Activated CD4-positive, alpha-beta T cell treated with anti-CD3 and anti-CD28 coated beads for 24 hours (primary cell): Measurements from ENCODE around the gene RPL35.
A peak's percentile ranks its signal among the peaks of the same experiment; 100 is the strongest.

Experiments
- DNase-seq, 2 donors: peaks; one replicate each; pipeline ENCODE4 v3.0.0-alpha.2; 2020; ENCODE audit warnings: low read depth in 2 of 2

The RPL35 gene

DNA sequence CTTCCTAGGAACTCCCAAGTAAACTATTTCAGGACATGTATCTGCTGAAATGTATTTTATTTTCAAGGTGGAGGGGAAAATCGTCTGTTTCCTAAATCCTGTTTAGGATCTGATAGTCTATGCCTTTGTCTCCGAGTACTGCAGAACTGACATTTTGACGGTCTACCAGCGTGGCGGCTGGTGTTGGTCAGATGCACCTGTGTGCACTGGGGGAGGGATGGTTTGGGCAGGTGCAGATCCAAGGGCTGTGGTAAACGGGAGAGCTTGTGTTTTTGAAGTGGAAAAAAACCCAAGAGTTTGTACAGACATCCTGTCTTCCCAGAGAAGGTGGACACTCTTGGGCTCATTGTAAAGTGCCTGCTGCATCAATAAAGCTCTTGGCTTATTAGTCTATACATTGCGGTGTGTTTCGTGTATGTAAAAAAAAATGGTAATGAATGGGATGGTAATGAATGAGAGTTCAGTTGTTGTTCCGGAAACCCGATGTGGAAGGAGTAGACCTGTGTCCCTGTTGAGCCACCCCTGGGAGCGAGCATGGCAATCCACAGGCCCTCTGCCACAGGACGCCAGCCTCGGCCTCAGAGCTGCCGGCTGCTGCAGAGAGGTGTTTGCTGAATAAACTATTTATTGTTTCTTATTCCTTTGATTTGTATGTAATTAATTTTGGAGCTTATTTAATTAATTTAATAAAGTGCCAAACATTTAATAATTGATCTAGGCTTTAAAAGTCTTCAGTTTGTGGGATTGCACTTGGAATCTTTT is 15.4 kb upstream of the RPL35 start:
- DNase-seq, result no peak

DNA sequence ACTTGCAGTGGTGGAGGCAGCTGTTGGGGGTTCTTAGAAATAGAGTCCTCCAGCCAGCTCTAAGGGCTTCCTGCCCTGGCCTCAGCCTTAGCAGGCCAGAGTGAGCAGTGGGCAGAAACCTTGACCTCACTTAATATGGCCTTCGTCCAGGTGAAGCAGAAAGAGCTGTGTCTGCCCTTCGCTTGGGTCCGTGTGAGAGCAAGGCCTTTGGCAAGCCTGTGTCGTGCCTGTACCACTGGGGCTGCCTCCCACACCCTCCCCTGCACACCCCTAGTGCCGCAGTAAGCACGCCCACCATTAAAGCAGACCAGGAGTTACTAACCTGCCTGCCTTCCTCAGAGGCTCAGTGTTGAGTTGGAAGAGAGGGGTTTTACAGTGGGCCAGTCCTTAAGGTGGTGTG is 13.7 kb upstream of the RPL35 start:
- DNase-seq, result no peak

DNA sequence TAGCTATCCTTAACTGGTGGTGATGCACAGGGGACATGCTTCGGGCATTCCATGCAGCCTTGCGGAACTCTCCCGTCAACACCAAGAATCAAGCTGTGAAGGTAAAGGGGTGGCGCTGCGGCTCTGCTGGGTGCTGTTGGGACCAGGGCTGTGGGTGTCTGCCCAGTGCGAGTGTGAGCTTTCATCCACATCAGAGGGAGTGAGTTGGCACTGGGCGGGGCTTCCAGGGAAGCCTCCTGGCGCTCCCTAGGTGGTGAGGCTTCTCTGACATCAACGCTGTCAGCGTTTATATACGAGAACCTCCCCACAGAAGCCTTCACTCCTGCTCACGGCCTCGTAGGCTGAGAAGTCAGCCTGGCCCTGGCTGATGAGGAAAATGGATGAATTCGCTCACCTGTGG is 11.9 kb upstream of the RPL35 start:
- DNase-seq, result no peak

GRCh38 chr9:124871156-124871561 is 9.4 kb upstream of the RPL35 start:
- no peak for DNase-seq

GRCh38 chr9:124870723-124871122 is 9.0 kb upstream of the RPL35 start:
- DNase-seq, result no peak

DNA sequence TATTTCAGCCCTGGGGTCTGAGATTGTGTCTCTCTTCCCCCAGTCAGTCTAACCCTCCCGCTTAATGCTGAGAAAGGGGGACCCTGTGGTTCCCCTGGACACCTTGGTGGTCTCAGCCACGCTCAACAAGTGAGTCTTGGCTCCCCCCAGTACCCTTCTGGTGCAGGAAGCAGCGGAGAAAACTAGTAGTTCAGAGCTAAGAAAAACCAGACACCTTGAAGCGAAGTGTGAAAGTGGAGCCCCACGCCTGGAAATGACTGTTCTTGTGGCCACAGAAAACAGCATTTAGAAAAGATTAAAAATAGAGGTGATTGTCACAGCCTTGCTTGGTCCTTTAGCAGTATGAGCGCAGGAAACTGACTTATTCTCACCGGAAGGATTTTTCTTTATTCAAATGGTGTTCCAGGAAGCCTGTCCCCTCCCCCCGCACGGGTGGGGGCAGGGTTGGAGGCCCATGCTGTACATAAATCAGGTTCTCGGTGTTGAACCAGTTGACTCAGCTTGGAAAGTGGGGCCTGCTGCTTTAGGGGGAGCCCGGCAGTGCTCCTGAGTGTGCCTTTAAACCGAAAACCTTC is 8.3 kb upstream of the RPL35 start:
- DNase-seq, result peak; percentile 83 to 85

DNA sequence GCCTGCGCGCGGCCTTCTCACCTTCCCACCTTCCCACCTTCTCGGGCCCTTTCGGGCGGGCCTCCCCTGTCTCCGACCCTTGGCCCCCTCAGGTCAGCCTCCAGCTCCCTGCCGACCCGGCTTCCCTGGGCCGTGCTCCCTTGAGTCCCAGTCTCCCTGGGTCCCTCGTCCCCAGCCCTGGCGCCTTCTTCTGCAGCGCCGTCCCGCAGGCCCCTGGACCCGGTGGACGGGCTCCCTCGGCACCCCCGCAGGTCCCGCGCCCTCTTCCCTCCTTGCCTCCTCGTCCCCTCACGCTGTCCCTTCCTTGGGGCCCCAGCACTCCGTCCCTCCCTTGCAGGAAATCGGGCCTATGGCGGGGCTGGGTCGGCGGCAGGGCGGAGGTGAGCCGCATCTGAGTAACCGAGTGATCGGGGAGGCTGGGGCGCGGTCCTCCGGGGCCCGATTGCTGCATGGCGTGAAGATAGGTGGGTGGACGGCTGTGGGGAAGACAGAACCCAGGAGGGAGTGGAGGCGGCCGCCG is 7.8 kb upstream of the RPL35 start:
- DNase-seq, result no peak

- DNase-seq, result peak; percentile 85 to 89
These were observed 7.0 kb upstream of the RPL35 start for GRCh38 chr9:124868511-124869465.

DNA sequence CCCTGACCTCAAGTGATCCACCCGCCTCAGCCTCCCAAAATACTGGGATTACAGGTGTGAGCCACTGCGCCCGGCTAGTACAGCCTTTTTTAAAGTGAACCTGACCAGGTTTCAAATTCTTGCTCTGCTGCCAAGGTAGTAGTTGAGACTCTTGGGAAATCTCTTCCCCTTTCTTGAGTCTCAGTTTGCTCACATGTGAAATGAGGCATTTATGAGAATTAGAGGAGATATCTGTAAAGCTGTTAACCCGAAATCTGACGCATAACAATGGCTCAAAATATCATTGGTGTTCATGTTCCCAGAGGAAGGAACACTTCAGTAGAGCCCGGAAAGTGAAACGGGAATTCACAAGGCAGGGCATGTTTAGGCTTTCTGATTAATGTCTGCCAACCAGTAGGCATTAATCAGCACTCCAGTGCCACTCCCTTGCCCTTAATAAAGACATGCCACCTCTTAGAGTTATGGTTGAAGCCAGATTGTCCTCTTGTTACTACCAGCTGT is 1.7 kb upstream of the RPL35 start:
- no peak for DNase-seq

GRCh38 chr9:124860582-124861341 is 995 bp downstream of the RPL35 start:
- DNase-seq, result no peak

- no peak for DNase-seq
These were observed 1.8 kb downstream of the RPL35 start for GRCh38 chr9:124859803-124860581.

GRCh38 chr9:124858330-124859046 is 3.3 kb downstream of the RPL35 start:
- no peak for DNase-seq

- DNase-seq, result no peak
These were observed 4.1 kb downstream of the RPL35 start for GRCh38 chr9:124857533-124858162.

DNA sequence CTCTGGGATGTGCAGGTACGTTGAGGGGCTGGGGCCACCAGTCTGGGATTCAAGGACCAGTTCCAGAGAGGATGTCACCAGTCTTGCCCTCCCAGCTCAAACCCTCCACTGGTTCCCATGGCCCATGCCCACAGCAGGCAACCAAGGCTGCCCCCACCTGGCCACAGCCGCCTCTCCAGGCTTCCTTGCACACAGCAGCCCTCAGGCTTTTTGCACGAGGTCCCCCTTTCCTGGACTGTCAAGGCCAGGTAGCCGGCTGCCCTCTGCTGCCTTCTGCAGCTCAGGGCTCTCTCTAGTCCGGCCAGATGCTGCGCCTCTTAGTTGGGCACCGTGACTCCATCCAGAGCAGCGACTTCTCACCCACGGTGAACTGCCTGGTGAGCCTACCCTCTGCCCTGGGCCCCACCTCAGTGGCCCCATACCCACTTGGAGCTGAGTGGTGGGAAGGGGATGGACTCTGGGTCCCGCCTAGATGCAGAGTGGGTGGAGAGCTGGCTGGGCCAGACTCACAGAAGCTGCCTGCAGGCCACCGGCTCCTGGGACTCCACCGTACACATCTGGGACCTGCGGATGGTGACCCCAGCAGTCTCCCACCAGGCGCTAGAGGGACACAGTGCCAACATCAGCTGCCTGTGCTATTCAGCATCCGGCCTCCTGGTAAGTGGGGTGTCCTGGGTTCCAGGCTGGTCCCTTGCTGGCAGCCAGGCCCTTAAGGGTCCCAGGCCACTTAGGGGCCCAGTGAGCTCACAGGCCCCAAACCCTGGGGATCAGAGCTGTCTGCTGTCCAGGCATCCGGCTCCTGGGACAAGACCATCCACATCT is 5.6 kb downstream of the RPL35 start:
- no peak for DNase-seq

DNA sequence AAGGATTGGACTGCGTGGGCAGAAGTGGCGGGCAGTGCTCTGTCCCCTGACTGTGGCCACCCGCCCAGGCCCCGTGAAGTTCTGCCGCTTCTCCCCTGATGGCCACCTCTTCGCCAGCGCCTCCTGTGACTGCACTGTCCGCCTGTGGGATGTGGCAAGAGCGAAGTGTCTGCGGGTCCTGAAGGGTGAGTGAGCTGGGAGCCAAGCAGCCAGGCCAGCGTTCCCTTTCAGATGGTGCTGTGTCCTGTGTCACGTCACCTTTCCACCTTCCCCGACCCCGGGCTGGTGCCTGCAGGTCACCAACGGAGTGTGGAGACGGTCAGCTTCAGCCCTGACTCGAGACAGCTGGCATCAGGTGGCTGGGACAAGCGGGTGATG is 6.2 kb downstream of the RPL35 start:
- no peak for DNase-seq

DNA sequence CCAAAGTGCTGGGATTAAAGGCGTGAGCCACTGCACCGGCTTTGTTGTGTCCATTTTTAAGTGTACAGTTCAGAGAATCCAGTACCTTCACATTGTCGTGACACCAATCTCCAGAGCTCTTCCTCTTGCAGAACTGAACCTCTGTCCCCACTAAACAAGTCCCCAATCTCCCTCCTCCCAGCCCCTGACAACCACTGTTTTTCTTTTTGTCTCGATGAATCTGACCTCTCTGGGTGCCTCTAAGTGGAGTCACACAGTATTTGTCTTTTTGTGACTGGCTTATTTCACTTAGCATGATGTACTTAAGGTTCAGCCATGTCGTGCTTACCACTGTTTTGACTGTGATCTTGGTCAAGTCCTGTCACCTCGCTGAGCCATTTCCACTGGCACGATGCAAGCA is 6.9 kb downstream of the RPL35 start:
- DNase-seq, result no peak

- DNase-seq, result no peak
These were observed 7.6 kb downstream of the RPL35 start for GRCh38 chr9:124854161-124854560.

- DNase-seq, result no peak
These were observed 8.1 kb downstream of the RPL35 start for GRCh38 chr9:124853605-124854143.
